H9 (cell line): Measurements from ENCODE around the gene GPR143. TPM values are rescaled to one million over a fixed set of nuclear protein-coding genes. Genes with fewer than 3 reads are reported as not detected.

Experiments
- DNase-seq: peaks from one replicate; pipeline ENCODE4 v3.0.0-alpha.2; 2017
- H2AFZ ChIP-seq: one replicate; pipeline ENCODE4 v1.6.1; 2013; ENCODE audit warnings: mild to moderate bottlenecking, low read length, control low read depth, moderate library complexity
- H2AK5ac ChIP-seq: 2 replicates; pipeline ENCODE4 v1.6.1; 2013; ENCODE audit warnings: low read length, control low read depth, mixed read lengths; ENCODE audit not compliant: insufficient read length
- H2BK120ac ChIP-seq: one replicate; pipeline ENCODE4 v1.6.1; 2013; ENCODE audit warnings: low read depth, mild to moderate bottlenecking, low read length, control low read depth, inconsistent platforms; ENCODE audit not compliant: poor library complexity, severe bottlenecking
- H2BK12ac ChIP-seq: 2 replicates; pipeline ENCODE4 v1.6.1; 2013; ENCODE audit warnings: low read length, control low read depth, mixed read lengths, low read depth; ENCODE audit not compliant: insufficient read length
- H2BK15ac ChIP-seq: 2 replicates; pipeline ENCODE4 v1.6.1; 2013; ENCODE audit warnings: low read depth, low read length, control low read depth
- H2BK20ac ChIP-seq: one replicate; pipeline ENCODE4 v1.6.1; 2013; ENCODE audit warnings: low read depth, mild to moderate bottlenecking, low read length, control low read depth, inconsistent platforms; ENCODE audit not compliant: poor library complexity, severe bottlenecking
- H2BK5ac ChIP-seq: 2 replicates; pipeline ENCODE4 v1.6.1; 2013; ENCODE audit warnings: low read length, control low read depth, mixed read lengths; ENCODE audit not compliant: insufficient read length
- H3K14ac ChIP-seq: 2 replicates; pipeline ENCODE4 v1.6.1; 2013; ENCODE audit warnings: low read length, control low read depth; ENCODE audit not compliant: insufficient read depth
- H3K18ac ChIP-seq: 2 replicates; pipeline ENCODE4 v1.6.1; 2013; ENCODE audit warnings: low read depth, mild to moderate bottlenecking, mixed read lengths, low read length, control low read depth; ENCODE audit not compliant: insufficient read length
- H3K23ac ChIP-seq: 2 replicates; pipeline ENCODE4 v1.6.1; 2013; ENCODE audit warnings: low read length, control low read depth, mixed read lengths, low read depth; ENCODE audit not compliant: insufficient read length
- H3K23me2 ChIP-seq: 2 replicates; pipeline ENCODE4 v1.6.1; 2013; ENCODE audit warnings: low read depth, mild to moderate bottlenecking, mixed read lengths, low read length, control low read depth; ENCODE audit not compliant: insufficient read length, poor library complexity, severe bottlenecking
- H3K27ac ChIP-seq: 2 replicates; pipeline ENCODE4 v1.5.1; 2013; ENCODE audit warnings: low read length, control low read depth, mixed read lengths, low read depth; ENCODE audit not compliant: insufficient read length
- H3K27me3 ChIP-seq: 2 replicates; pipeline ENCODE4 v1.6.1; 2013; ENCODE audit warnings: low read length, control low read depth, inconsistent platforms; ENCODE audit not compliant: insufficient read depth
- H3K4ac ChIP-seq: 2 replicates; pipeline ENCODE4 v1.6.1; 2013; ENCODE audit warnings: low read depth, mild to moderate bottlenecking, control low read depth, inconsistent platforms, low read length, moderate library complexity
- H3K4me1 ChIP-seq: 2 replicates; pipeline ENCODE4 v1.6.1; 2013; ENCODE audit warnings: low read length, control low read depth, inconsistent platforms; ENCODE audit not compliant: insufficient read depth
- H3K4me2 ChIP-seq: 2 replicates; pipeline ENCODE4 v1.6.1; 2013; ENCODE audit warnings: low read length, control low read depth, mixed read lengths; ENCODE audit not compliant: insufficient read length, insufficient read depth
- H3K56ac ChIP-seq: 2 replicates; pipeline ENCODE4 v1.6.1; 2013; ENCODE audit warnings: low read depth, mild to moderate bottlenecking, mixed read lengths, low read length, control low read depth; ENCODE audit not compliant: insufficient read length
- H3K79me1 ChIP-seq: 2 replicates; pipeline ENCODE4 v1.6.1; 2013; ENCODE audit warnings: low read depth, mild to moderate bottlenecking, moderate library complexity, low read length, control low read depth, inconsistent platforms; ENCODE audit not compliant: insufficient read depth, poor library complexity, severe bottlenecking
- H3K79me2 ChIP-seq: 2 replicates; pipeline ENCODE4 v1.6.1; 2013; ENCODE audit warnings: low read length, control low read depth, inconsistent platforms; ENCODE audit not compliant: insufficient read depth
- H3K9ac ChIP-seq: 2 replicates; pipeline ENCODE4 v1.6.1; 2013; ENCODE audit warnings: low read length, control low read depth, mixed read lengths; ENCODE audit not compliant: insufficient read length; ENCODE audit errors: extremely low read depth
- H3K9me3 ChIP-seq: one replicate; pipeline ENCODE4 v1.6.1; 2013; ENCODE audit warnings: low read depth, low read length, inconsistent platforms; ENCODE audit not compliant: control insufficient read depth
- H3T11ph ChIP-seq: one replicate; pipeline ENCODE4 v1.6.1; 2013; ENCODE audit warnings: mild to moderate bottlenecking, low read length, control low read depth, inconsistent platforms
- H4K20me1 ChIP-seq: one replicate; pipeline ENCODE4 v1.6.1; 2013; ENCODE audit not compliant: control insufficient read depth, insufficient read length, insufficient read depth
- H4K5ac ChIP-seq: 2 replicates; pipeline ENCODE4 v1.6.1; 2013; ENCODE audit warnings: low read depth, mild to moderate bottlenecking, mixed read lengths, low read length, control low read depth; ENCODE audit not compliant: insufficient read length
- H4K8ac ChIP-seq: replicated peaks from 2 replicates; pipeline ENCODE4 v1.6.1; 2013; ENCODE audit warnings: low read length, control low read depth, mixed read lengths, low read depth; ENCODE audit not compliant: insufficient read length
- H4K91ac ChIP-seq: 2 replicates; pipeline ENCODE4 v1.6.1; 2013; ENCODE audit warnings: low read depth, mild to moderate bottlenecking, moderate library complexity, mixed read lengths, low read length, control low read depth; ENCODE audit not compliant: insufficient read length
- H3K27ac Mint-ChIP-seq, 3 experiments: 2 replicates in 2 of 3; 3 replicates in 1 of 3; pipeline ENCODE4 v1.8.0; 2020 to 2021; ENCODE audit warnings: mixed read lengths in 3 of 3, mild to moderate bottlenecking in 1 of 3, moderate library complexity in 1 of 3
- H3K27me3 Mint-ChIP-seq: 2 replicates; pipeline ENCODE4 v1.8.0; 2021; ENCODE audit warnings: low read depth, mild to moderate bottlenecking, moderate library complexity, mixed read lengths
- H3K36me3 Mint-ChIP-seq, 3 experiments: 2 replicates in 2 of 3; 3 replicates in 1 of 3; pipeline ENCODE4 v1.8.0; 2020 to 2021; ENCODE audit warnings: low read depth in 3 of 3, mixed read lengths in 3 of 3; ENCODE audit not compliant: insufficient read depth in 1 of 3
- H3K4me1 Mint-ChIP-seq, 2 experiments: 2 replicates each; pipeline ENCODE4 v1.8.0; 2020; ENCODE audit warnings: mixed read lengths in 2 of 2
- H3K4me3 Mint-ChIP-seq, 2 experiments: 2 replicates in 1 of 2; 3 replicates in 1 of 2; pipeline ENCODE4 v1.8.0; 2020 to 2021; ENCODE audit warnings: mild to moderate bottlenecking in 2 of 2, mixed read lengths in 2 of 2, moderate library complexity in 1 of 2
- H3K9me3 Mint-ChIP-seq, 2 experiments: 2 replicates in 1 of 2; 3 replicates in 1 of 2; pipeline ENCODE4 v1.8.0; 2020; ENCODE audit warnings: mild to moderate bottlenecking in 2 of 2, mixed read lengths in 2 of 2, moderate library complexity in 1 of 2
- WGBS: extraction: QIAGEN DNeasy Blood & Tissue Kit; methylation state at CpG from one replicate; pipeline ENCODE4 v1.1.7; 2013; ENCODE audit warnings: missing lambda C conversion rate, low lambda C conversion rate, mixed read lengths; ENCODE audit not compliant: insufficient read length; ENCODE audit errors: extremely low coverage; 5-methylcytosine and 5-hydroxymethylcytosine counted together
- total RNA-seq: library from RNA; stranded (reverse); gene quantifications from 2 replicates; pipeline ENCODE4 v1.2.1, GENCODE V29; 2021
- TF ChIP-seq, protein P1 (sequence below): fragments of 200-600 bp; sonication (generic); conservative IDR thresholded peaks from 3 replicates; pipeline ENCODE4 v1.8.0; 2021; ENCODE audit warnings: antibody characterized with exemption, mild to moderate bottlenecking

Gene GPR143
- total RNA-seq, 1 experiment from 2014 or later = 7.1 TPM

DNA sequence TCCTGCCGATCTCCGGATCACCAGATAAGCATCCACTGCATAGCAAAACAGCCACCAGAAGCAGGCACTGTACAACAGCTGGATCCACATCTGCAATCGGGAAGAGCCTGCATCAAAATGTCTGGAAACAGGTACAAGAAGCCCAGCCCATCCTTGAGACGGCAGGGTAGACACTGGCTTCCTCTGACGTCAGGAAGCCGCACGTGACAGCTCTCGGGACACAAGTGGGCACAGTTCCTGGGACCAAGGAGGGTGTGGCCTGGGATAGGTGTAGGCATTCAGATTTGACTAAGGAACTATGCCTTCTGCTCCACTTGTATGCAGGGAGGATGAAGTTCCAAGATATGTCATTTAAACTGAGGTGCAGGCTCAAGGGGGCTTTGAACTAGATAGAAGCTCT is 6.3 kb downstream of the GPR143 start:
- H3K14ac ChIP-seq = no peak overlapping the region
- no peak overlapping the region for H3K27ac Mint-ChIP-seq

More for the DNA sequence above, 6.3 kb downstream of the GPR143 start:
- H2BK20ac ChIP-seq = no peak overlapping the region
- no peaks in the 10 kb centered on the region for H3K27me3 ChIP-seq
- H3K79me2 ChIP-seq = peaks cover 3% of the 10 kb centered on the region; the same call in 1 of the 2 replicates
- H2BK120ac ChIP-seq = no peak overlapping the region
- no peak overlapping the region for H4K8ac ChIP-seq
- H3K79me1 ChIP-seq = no peaks in the 10 kb centered on the region
- no peaks in the 10 kb centered on the region for H3K23me2 ChIP-seq
- no peak overlapping the region for H4K5ac ChIP-seq
- Mint-ChIP-seq H3K4me1 (peaks cover 0 to 4% of the 10 kb centered on the region in 2 experiments; a peak in 2 of 4 replicates), H3K36me3 (peaks cover 4 to 23% (median 8%) of the 10 kb centered on the region in 3 experiments; a peak in 5 of 7 replicates), H3K9me3 (peaks cover 20 to 50% of the 10 kb centered on the region in 2 experiments), H3K4me3 (no peak overlapping the region), H3K27me3 (no peaks in the 10 kb centered on the region)
- H2AK5ac ChIP-seq = no peak overlapping the region
- DNase-seq = no peak
- no peaks in the 10 kb centered on the region for H4K20me1 ChIP-seq
- H4K91ac ChIP-seq = no peak overlapping the region
- H2BK5ac ChIP-seq = no peak overlapping the region
- no peak overlapping the region for H2BK12ac ChIP-seq
- H3K56ac ChIP-seq = no peak overlapping the region
- no CpG with 5 or more reads among the region's 8 CpGs for WGBS
- no peaks in the 10 kb centered on the region for H3K4me1 ChIP-seq
- no peak overlapping the region for H2BK15ac ChIP-seq
- H3K4ac ChIP-seq = no peak overlapping the region
- no peak overlapping the region for H3K9ac ChIP-seq
- no peak overlapping the region for H2AFZ ChIP-seq
- H3K23ac ChIP-seq = no peak overlapping the region
- TF ChIP-seq, protein P1, sequence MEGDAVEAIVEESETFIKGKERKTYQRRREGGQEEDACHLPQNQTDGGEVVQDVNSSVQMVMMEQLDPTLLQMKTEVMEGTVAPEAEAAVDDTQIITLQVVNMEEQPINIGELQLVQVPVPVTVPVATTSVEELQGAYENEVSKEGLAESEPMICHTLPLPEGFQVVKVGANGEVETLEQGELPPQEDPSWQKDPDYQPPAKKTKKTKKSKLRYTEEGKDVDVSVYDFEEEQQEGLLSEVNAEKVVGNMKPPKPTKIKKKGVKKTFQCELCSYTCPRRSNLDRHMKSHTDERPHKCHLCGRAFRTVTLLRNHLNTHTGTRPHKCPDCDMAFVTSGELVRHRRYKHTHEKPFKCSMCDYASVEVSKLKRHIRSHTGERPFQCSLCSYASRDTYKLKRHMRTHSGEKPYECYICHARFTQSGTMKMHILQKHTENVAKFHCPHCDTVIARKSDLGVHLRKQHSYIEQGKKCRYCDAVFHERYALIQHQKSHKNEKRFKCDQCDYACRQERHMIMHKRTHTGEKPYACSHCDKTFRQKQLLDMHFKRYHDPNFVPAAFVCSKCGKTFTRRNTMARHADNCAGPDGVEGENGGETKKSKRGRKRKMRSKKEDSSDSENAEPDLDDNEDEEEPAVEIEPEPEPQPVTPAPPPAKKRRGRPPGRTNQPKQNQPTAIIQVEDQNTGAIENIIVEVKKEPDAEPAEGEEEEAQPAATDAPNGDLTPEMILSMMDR = no peak
- H3K18ac ChIP-seq = no peak overlapping the region
- no peak overlapping the region for H3K4me2 ChIP-seq
- H3T11ph ChIP-seq = no peak overlapping the region
- H3K27ac ChIP-seq = no peak overlapping the region
- H3K9me3 ChIP-seq = no peaks in the 10 kb centered on the region
